Measurements from ENCODE around the gene M1AP.
A peak's percentile ranks its signal among the peaks of the same experiment; 100 is the strongest.

Gene M1AP

DNA sequence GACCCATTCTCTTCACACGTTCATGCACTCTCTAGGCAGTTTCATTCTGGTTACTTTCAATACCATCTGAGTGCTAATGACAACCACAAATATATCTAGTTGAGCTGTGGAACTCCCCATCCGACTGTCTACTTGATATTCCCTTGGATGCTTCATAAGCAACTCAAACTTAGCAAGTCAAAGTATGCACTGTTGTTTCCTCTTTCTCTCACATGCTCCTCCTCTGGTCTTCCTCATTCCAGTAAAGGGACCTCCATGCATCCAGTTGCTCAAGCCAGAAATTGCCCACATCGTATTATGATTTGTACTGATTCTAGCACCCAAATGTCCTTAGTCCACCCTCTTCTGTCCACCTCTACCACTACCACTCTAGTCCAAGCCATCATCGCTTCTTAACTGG, 28.2 kb upstream of the M1AP start:
- H3K4me1 ChIP-seq (ENCODE audit: control insufficient read depth, insufficient read depth, low read length), result no peaks in the 10 kb centered on the region
- no peak overlapping the region for H3K9ac ChIP-seq (ENCODE audit: low read length)
- no peaks in the 10 kb centered on the region for H3K27me3 ChIP-seq (ENCODE audit: control insufficient read depth, insufficient read depth, low read length)
- H3K36me3 ChIP-seq (ENCODE audit: control insufficient read depth, insufficient read depth, low read length), result peaks cover 7% of the 10 kb centered on the region
- no peak overlapping the region for H3K27ac ChIP-seq (ENCODE audit: low read depth, low read length)
- no peak overlapping the region for H3K4me3 ChIP-seq (ENCODE audit: low read length)

- H3K27ac ChIP-seq (ENCODE audit: low read depth, low read length), result no peak overlapping the region
- no peaks in the 10 kb centered on the region for H3K4me1 ChIP-seq (ENCODE audit: control insufficient read depth, insufficient read depth, low read length)
- H3K27me3 ChIP-seq (ENCODE audit: control insufficient read depth, insufficient read depth, low read length), result no peaks in the 10 kb centered on the region
- no peak overlapping the region for H3K4me3 ChIP-seq (ENCODE audit: low read length)
- H3K9ac ChIP-seq (ENCODE audit: low read length), result no peak overlapping the region
- H3K36me3 ChIP-seq (ENCODE audit: control insufficient read depth, insufficient read depth, low read length), result peaks cover 7% of the 10 kb centered on the region
Observed at GRCh38 chr2:74675090-74675489, 27.0 kb upstream of the M1AP start.

GRCh38 chr2:74673826-74674528, 25.8 kb upstream of the M1AP start:
- Histone ChIP-seq H3K9ac (ENCODE audit: low read length) (no peak overlapping the region), H3K27ac (ENCODE audit: low read depth, low read length) (no peak overlapping the region), H3K27me3 (ENCODE audit: control insufficient read depth, insufficient read depth, low read length) (no peaks in the 10 kb centered on the region), H3K4me3 (ENCODE audit: low read length) (no peak overlapping the region), H3K4me1 (ENCODE audit: control insufficient read depth, insufficient read depth, low read length) (no peaks in the 10 kb centered on the region), H3K36me3 (ENCODE audit: control insufficient read depth, insufficient read depth, low read length) (peaks cover 7% of the 10 kb centered on the region)

GRCh38 chr2:74671479-74671878, 23.3 kb upstream of the M1AP start:
- H3K4me3 ChIP-seq (ENCODE audit: low read length), result no peak overlapping the region
- H3K27ac ChIP-seq (ENCODE audit: low read depth, low read length), result no peak overlapping the region
- H3K27me3 ChIP-seq (ENCODE audit: control insufficient read depth, insufficient read depth, low read length), result no peaks in the 10 kb centered on the region
- no peaks in the 10 kb centered on the region for H3K4me1 ChIP-seq (ENCODE audit: control insufficient read depth, insufficient read depth, low read length)
- H3K36me3 ChIP-seq (ENCODE audit: control insufficient read depth, insufficient read depth, low read length), result peaks cover 7% of the 10 kb centered on the region
- H3K9ac ChIP-seq (ENCODE audit: low read length), result no peak overlapping the region

DNA sequence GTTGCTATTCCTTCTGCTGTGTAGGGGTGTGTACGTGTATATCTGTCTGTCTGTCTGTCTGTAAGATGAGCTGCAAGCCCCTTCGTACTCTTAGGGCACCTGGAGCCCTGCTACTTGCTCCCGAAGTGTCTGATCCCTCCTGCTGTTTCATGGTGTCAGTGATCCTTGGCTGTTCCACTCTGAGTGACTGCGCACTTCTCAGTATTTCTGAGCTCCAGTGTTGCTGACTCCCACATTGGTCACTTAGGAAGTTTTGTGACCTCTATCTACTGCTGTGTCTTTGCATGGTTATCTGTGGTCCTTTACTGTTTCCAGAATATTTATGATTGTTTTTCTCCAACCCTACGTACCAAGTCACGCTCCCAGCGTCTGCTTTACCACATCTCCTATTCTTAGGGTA, 22.1 kb upstream of the M1AP start:
- no peaks in the 10 kb centered on the region for H3K27me3 ChIP-seq (ENCODE audit: control insufficient read depth, insufficient read depth, low read length)
- no peaks in the 10 kb centered on the region for H3K4me1 ChIP-seq (ENCODE audit: control insufficient read depth, insufficient read depth, low read length)
- H3K27ac ChIP-seq (ENCODE audit: low read depth, low read length), result no peak overlapping the region
- no peak overlapping the region for H3K4me3 ChIP-seq (ENCODE audit: low read length)
- H3K9ac ChIP-seq (ENCODE audit: low read length), result no peak overlapping the region
- peaks cover 6% of the 10 kb centered on the region for H3K36me3 ChIP-seq (ENCODE audit: control insufficient read depth, insufficient read depth, low read length)

- Histone ChIP-seq H3K36me3 (ENCODE audit: control insufficient read depth, insufficient read depth, low read length) (no peaks in the 10 kb centered on the region), H3K4me1 (ENCODE audit: control insufficient read depth, insufficient read depth, low read length) (no peaks in the 10 kb centered on the region), H3K4me3 (ENCODE audit: low read length) (no peak overlapping the region), H3K27me3 (ENCODE audit: control insufficient read depth, insufficient read depth, low read length) (no peaks in the 10 kb centered on the region), H3K9ac (ENCODE audit: low read length) (no peak overlapping the region), H3K27ac (ENCODE audit: low read depth, low read length) (no peak overlapping the region)
Observed at GRCh38 chr2:74668087-74668486, 20.0 kb upstream of the M1AP start.

DNA sequence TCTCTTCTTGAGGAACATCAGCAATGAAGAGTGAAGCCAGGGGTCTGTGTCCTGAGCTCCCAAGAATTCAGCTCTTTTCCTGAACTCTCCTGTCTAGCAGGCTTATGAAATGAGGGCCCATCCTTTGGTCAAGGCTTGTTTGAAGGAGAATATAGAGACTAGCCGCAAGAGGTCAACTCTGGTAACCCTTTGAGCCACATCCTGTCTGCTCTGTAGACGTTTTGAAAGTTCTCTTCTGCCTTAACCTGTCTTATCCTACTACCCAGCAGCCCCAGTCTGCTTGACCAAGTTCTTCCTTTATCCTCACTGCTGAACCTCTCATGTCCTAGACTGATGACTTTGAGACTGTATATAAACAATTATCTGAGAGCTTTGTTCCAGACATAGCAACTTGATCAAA, 11.3 kb upstream of the M1AP start:
- no peaks in the 10 kb centered on the region for H3K36me3 ChIP-seq (ENCODE audit: control insufficient read depth, insufficient read depth, low read length)
- H3K27me3 ChIP-seq (ENCODE audit: control insufficient read depth, insufficient read depth, low read length), result no peaks in the 10 kb centered on the region
- H3K9ac ChIP-seq (ENCODE audit: low read length), result no peak overlapping the region
- no peak overlapping the region for H3K27ac ChIP-seq (ENCODE audit: low read depth, low read length)
- H3K4me1 ChIP-seq (ENCODE audit: control insufficient read depth, insufficient read depth, low read length), result peaks cover 4% of the 10 kb centered on the region
- no peak overlapping the region for H3K4me3 ChIP-seq (ENCODE audit: low read length)

GRCh38 chr2:74658516-74658915, 10.4 kb upstream of the M1AP start:
- no peak overlapping the region for H3K27ac ChIP-seq (ENCODE audit: low read depth, low read length)
- H3K27me3 ChIP-seq (ENCODE audit: control insufficient read depth, insufficient read depth, low read length), result no peaks in the 10 kb centered on the region
- no peak overlapping the region for H3K4me3 ChIP-seq (ENCODE audit: low read length)
- H3K36me3 ChIP-seq (ENCODE audit: control insufficient read depth, insufficient read depth, low read length), result no peaks in the 10 kb centered on the region
- H3K9ac ChIP-seq (ENCODE audit: low read length), result no peak overlapping the region
- peaks cover 4% of the 10 kb centered on the region for H3K4me1 ChIP-seq (ENCODE audit: control insufficient read depth, insufficient read depth, low read length)

DNA sequence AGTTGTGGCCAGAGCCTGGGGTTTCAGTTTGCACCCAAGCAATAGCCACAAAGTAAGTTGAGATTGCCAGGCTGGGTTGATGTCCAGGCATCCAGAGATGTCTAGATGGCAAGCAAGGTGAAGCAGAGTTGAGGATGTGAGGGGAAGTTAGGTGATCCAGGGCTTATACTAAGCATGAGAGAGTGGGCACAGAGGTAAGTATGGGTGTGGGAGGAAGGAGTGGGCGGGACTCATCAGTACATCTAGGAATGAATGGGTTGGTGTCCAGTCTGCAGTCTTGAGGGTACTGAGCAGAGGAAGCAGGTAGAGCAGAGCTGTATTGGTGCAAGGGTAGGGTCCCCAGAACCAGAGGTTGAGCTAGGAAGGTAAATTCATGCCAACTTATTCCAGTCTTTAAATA, 7.4 kb upstream of the M1AP start:
- no peak overlapping the region for H3K4me3 ChIP-seq (ENCODE audit: low read length)
- no peak overlapping the region for H3K9ac ChIP-seq (ENCODE audit: low read length)
- H3K27ac ChIP-seq (ENCODE audit: low read depth, low read length), result no peak overlapping the region
- H3K36me3 ChIP-seq (ENCODE audit: control insufficient read depth, insufficient read depth, low read length), result no peaks in the 10 kb centered on the region
- no peaks in the 10 kb centered on the region for H3K27me3 ChIP-seq (ENCODE audit: control insufficient read depth, insufficient read depth, low read length)
- peaks cover 4% of the 10 kb centered on the region for H3K4me1 ChIP-seq (ENCODE audit: control insufficient read depth, insufficient read depth, low read length)

DNA sequence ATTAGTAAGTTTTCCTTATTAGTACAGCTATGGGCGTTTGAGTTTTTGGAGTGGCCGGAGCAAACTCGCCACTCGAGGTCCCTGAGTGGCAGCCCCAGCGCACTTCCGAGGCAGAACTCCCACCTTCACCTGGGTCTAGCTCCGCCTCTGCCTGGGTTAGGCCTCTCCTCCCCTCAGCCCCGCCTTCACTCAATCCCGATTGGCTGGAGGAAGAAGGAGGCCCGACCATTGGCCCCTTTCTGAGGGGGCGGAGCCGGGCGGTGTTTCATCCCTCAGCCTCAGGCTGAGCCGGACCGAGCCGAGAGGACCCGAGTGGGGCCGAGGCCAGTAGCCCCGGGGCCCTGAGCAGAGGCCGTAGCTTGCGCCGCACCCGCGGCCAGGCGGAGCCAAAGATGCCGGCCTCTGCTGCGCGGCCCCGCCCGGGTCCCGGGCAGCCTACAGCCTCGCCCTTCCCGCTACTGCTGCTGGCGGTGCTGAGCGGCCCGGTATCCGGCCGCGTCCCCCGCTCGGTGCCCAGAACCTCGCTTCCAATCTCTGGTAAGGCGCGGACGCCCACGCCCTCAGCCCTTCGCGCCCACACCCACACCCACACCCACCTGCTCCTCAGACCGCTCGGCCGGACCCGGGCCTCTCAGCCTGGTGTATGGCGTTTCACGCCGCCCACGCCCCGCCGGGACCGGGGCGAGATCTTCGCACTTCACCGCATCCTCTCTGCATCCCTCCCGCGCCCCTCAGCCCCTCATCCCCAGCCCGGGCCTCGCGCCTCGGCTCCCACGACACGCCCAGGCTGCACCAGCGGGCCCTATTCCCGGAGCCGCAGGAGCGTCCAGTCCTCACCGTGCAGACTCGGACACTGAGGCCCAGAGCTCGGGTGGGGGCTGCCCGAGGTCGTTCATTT, 6.1 kb upstream of the M1AP start, which contains the start of gene SEMA4F:
Gene SEMA4F (plus strand): TSS at position 263 of the 898 bp plus-strand sequence. CDS start 130 bp downstream, at position 393.
- Histone ChIP-seq H3K27me3 (ENCODE audit: control insufficient read depth, insufficient read depth, low read length) (no peaks in the 10 kb centered on the region), H3K4me1 (ENCODE audit: control insufficient read depth, insufficient read depth, low read length) (peaks cover 4% of the 10 kb centered on the region), H3K9ac (ENCODE audit: low read length) (peak within 1 kb of the TSS; percentile 76), H3K4me3 (ENCODE audit: low read length) (peak within 1 kb of the TSS; percentile 76), H3K36me3 (ENCODE audit: control insufficient read depth, insufficient read depth, low read length) (no peaks in the 10 kb centered on the region), H3K27ac (ENCODE audit: low read depth, low read length) (no peak within 1 kb of the TSS)

DNA sequence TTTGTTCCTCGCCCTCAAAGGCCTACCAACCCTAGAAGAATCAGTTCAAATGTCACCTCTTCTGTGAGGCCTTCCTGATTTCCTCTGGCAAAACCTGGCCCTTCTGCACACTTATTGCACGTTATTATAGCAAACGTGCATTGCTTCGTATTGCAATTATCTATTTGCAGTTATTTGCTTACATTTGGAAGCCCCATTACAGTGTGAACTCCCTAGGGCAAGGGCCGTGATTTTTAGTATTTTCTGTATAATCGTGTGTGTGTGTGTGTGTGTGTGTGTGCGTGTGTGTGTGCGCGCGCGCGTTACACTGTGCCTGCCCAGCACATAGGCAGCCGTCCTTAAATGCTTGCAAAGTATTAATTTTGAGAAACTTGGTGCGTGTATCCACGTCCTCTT, 5.5 kb upstream of the M1AP start:
- Histone ChIP-seq H3K27ac (ENCODE audit: low read depth, low read length) (no peak overlapping the region), H3K36me3 (ENCODE audit: control insufficient read depth, insufficient read depth, low read length) (no peaks in the 10 kb centered on the region)

GRCh38 chr2:74646834-74647482, 1.2 kb downstream of the M1AP start:
- H3K9ac ChIP-seq (ENCODE audit: low read length), result no peak overlapping the region
- H3K4me3 ChIP-seq (ENCODE audit: low read length), result no peak overlapping the region
- no peaks in the 10 kb centered on the region for H3K4me1 ChIP-seq (ENCODE audit: control insufficient read depth, insufficient read depth, low read length)
- H3K36me3 ChIP-seq (ENCODE audit: control insufficient read depth, insufficient read depth, low read length), result no peaks in the 10 kb centered on the region
- H3K27ac ChIP-seq (ENCODE audit: low read depth, low read length), result no peak overlapping the region
- no peaks in the 10 kb centered on the region for H3K27me3 ChIP-seq (ENCODE audit: control insufficient read depth, insufficient read depth, low read length)

More for the DNA sequence above, 5.5 kb upstream of the M1AP start:
- H3K4me3 ChIP-seq (ENCODE audit: low read length), result peak overlapping the region; percentile 76
- no peak overlapping the region for H3K9ac ChIP-seq (ENCODE audit: low read length)
- H3K4me1 ChIP-seq (ENCODE audit: control insufficient read depth, insufficient read depth, low read length), result peaks cover 4% of the 10 kb centered on the region
- H3K27me3 ChIP-seq (ENCODE audit: control insufficient read depth, insufficient read depth, low read length), result no peaks in the 10 kb centered on the region
